T-helper 22 cell (primary cell): ENCODE data around the gene RHEX.

Experiments
- DNase-seq: peaks from one replicate; pipeline ENCODE4 v3.0.0-alpha.2; 2020; ENCODE audit warnings: low read depth

Gene RHEX

GRCh38 chr1:206117151-206117948, 64.4 kb downstream of the RHEX start, which contains the start of gene AVPR1B:
TSS of gene AVPR1B (minus strand) at chr1:206117388. CDS start at chr1:206116890, 498 bp downstream.
- DNase-seq, result no peak

DNA sequence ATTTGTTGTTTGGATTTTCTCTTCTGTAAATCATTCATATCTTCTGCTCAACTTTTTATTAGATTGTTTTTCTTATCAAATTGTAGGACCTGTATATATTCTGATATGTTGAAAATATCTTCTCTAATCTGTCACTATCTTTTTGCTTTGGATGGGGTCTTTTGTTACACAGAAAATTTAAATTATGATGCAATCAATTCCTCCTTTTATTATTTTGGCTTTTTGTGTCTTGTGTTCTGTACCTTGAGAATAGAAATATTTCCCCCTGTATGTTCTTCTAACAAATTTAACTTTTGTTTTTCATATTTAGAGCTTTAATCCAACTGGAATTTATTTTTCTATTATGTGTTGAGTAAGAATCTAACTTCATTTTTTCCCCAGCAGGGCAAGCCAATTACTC, 67.4 kb downstream of the RHEX start:
- no peak for DNase-seq

- no peak for DNase-seq
Observed at GRCh38 chr1:206121269-206121668, 68.3 kb downstream of the RHEX start.

- DNase-seq, result no peak
Observed at GRCh38 chr1:206122686-206123085, 69.7 kb downstream of the RHEX start.

- no peak for DNase-seq
Observed at GRCh38 chr1:206125346-206125745, 72.4 kb downstream of the RHEX start.

DNA sequence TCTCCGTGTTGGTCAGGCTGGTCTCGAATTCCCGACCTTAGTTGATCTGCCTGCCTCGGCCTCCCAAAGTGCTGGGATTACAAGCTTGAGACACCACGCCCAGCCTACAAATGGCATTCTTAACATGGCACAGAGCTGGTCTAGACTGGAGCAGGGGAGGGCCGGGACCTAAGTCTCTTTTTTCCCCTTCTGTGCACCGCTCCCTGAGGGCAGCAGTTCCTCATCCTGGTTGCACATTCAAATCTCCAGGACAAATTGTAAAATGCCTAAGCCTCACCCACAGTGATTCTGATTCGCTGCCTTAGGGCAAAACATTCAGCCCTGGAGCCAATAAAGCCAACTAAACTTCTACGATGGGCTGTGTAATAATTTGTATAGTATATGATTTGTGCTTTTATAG, 74.4 kb downstream of the RHEX start:
- no peak for DNase-seq

- DNase-seq, result no peak
Observed at GRCh38 chr1:206128196-206128595, 75.2 kb downstream of the RHEX start.

DNA sequence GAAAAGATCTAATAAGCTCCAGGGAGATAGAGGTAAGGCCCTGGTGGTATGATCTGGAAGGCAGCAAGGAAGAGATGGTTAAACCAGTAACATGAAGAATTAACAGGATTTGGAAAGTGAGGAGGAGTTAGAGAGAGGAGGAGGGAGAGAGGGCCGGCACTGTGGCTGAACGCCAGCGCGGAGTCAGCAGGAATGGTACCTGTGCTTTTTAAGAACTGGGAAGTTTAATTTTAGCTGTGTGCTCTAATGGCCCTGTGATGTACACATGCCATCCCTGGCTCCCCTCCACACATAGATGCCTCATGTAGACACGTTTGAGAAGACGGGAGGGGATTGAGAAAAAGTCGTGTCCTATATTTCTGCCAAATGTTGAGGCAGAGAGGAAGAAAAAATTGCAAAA, 78.1 kb downstream of the RHEX start:
- DNase-seq, result no peak

- DNase-seq, result no peak
Observed at GRCh38 chr1:206133751-206134415, 80.9 kb downstream of the RHEX start.

- DNase-seq, result no peak
Observed at GRCh38 chr1:206135248-206135647, 82.3 kb downstream of the RHEX start.

DNA sequence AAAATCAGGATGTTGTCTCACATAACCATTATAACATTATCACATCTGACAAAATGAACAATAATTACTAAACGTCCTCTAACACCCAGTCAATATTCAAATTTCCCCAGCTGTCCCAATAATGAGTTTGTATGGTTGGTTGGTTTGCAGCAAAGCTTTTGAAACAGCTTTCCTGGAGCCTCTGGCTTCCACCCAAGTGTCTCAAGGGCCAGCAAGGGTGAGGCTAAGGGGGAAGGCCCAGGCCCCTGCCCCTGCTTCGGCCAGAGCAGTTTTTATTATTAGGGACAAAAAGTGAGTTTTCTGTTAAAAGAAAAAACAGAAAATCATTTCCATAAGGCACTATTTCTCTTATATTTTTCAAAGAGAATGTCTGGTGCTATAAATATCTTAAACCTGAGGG, 83.3 kb downstream of the RHEX start:
- no peak for DNase-seq

DNA sequence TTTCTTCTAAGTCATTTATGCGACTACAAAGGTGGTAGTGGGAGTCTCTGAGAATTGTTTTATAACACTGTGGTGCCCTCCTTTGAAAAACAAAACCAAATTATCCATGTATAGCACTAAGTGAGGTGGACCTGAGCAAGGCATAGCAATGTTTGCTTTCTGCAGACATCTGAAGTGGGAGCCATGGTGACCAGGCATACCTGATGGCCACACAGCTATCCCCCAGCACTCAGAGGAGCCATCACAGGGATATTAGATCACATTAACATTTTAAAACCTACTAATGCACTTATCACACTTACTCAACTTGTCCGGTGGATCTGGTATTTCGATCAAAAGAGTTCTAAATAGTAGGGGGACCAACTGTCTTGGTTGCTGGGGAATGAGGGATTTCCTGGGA, 89.0 kb downstream of the RHEX start:
- DNase-seq, result no peak

DNA sequence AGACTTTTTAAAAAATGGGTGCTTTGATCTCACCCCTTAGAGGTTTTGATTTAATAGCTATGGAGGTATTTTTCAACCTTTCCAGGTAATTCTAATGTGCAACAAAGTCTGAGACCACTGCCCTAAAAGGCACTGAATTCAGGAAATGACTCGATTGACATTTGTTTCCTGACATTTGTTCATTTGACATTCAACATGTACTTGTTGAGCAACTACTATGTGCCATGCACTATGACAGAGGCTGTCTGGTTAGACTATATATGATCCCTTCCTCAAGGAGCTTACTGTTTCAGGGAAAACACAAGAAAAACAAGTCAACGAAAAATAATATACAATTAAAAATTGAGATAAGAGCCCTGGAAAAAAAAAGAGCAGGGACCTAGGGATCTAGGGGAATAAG, 89.8 kb downstream of the RHEX start:
- no peak for DNase-seq

DNA sequence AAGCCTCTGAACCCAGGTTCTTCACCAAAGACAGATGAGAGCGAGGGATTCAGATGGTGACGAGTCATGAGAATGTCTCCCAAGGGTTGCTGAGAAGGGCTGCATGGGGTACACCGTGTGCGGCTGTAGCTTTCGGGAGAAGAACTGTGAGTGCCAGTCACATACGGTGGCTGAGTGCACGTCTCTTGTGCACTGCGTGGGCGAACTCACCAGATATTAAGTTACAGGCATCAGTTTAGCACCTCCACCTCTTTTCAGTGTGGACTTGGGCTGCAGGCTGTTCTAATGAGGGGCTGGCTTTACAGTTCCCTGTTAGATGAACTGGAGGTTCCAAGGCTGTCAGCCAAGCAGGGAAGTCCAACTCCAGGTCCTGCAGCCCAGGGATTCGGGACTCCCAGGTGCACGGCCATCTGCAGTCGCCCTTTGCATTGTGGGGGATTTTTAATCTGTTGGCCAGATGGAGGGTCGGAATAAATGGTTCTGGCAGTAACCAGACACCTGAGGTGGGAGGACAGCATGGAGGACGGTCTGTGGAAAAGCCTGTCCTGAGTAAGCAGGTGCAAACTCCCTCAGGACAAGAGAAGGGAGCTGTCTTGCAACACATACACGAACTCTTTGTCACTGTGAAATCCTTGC, 90.7 kb downstream of the RHEX start:
- no peak for DNase-seq

DNA sequence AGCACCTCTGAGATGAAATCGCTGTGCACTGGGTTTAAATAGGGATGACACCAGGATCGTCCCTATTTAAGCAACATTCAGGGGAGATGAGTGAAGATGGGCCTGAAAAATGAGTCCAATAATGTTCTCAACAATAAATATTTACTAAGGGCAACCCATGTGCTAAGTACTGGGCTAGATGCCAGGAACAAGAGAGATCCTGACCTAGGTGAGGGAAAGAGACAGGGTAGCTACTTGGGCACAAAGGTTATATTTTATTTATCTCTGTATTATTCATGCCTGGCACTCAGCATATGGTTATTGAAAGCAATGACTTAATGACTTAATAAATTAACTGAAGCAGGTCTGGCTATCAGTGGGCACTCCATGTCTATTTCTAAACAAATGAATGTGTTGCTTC, 91.6 kb downstream of the RHEX start:
- no peak for DNase-seq

GRCh38 chr1:206145771-206146290, 92.9 kb downstream of the RHEX start:
- DNase-seq, result no peak
